Calu3 (cell line): ENCODE results near the gene STAT5B. TPM values are rescaled to one million over a fixed set of nuclear protein-coding genes. Genes with fewer than 3 reads are reported as not detected.

ENCODE experiments used
- BruUV-seq: library from RNA; stranded (reverse); fragments of 400-500 nt; replicated peaks from 2 replicates; lab custom pipeline; 2021; lab: Mats Ljungman, UMichigan
- CTCF ChIA-PET: fragments of 300-600 bp; sonication (Branson Sonifier 250); formaldehyde crosslinking; loops from one replicate; lab custom pipeline; 2022; ENCODE audit warnings: antibody characterized with exemption; lab: Charles Lee
- DNase-seq: peaks from one replicate; pipeline ENCODE4 v3.0.0; 2022
- H3K27ac Mint-ChIP-seq: one replicate; pipeline ENCODE4 v1.8.0; 2022; ENCODE audit warnings: mixed read lengths; ENCODE audit not compliant: unreplicated experiment
- H3K27me3 Mint-ChIP-seq: one replicate; pipeline ENCODE4 v1.8.0; 2022; ENCODE audit warnings: mixed read lengths; ENCODE audit not compliant: unreplicated experiment
- H3K36me3 Mint-ChIP-seq: one replicate; pipeline ENCODE4 v1.8.0; 2022; ENCODE audit warnings: mild to moderate bottlenecking, moderate library complexity, mixed read lengths; ENCODE audit not compliant: insufficient read depth, unreplicated experiment
- H3K4me1 Mint-ChIP-seq: one replicate; pipeline ENCODE4 v1.8.0; 2022; ENCODE audit warnings: mild to moderate bottlenecking, low read depth, mixed read lengths; ENCODE audit not compliant: unreplicated experiment
- H3K4me3 Mint-ChIP-seq: one replicate; pipeline ENCODE4 v1.8.0; 2022; ENCODE audit warnings: mild to moderate bottlenecking, low read depth, moderate library complexity, mixed read lengths; ENCODE audit not compliant: unreplicated experiment
- H3K9me3 Mint-ChIP-seq: one replicate; pipeline ENCODE4 v1.8.0; 2022; ENCODE audit warnings: low read depth, mixed read lengths; ENCODE audit not compliant: unreplicated experiment
- CTCF ChIP-seq: fragments of 200-600 bp; IDR thresholded peaks from one replicate; pipeline ENCODE4 v1.8.0; 2022; ENCODE audit warnings: antibody characterized with exemption; ENCODE audit not compliant: unreplicated experiment
- intact Hi-C: fragments of 100-400 bp; cut with micrococcal nuclease; formaldehyde crosslinking; loops from one replicate; pipeline ENCODE4 v1.10.0; 2022; ENCODE audit not compliant: unreplicated experiment
- total RNA-seq: library from RNA; stranded (reverse); gene quantifications from 2 replicates; pipeline ENCODE4 v1.2.3, GENCODE V29; 2022

Gene STAT5B
- total RNA-seq, 1 experiment from 2014 or later = 45.8 TPM

- Mint-ChIP-seq H3K27ac (no peak overlapping the region), H3K4me1 (no peaks in the 10 kb centered on the region), H3K36me3 (peaks cover 3% of the 10 kb centered on the region), H3K9me3 (no peaks in the 10 kb centered on the region), H3K4me3 (no peak overlapping the region), H3K27me3 (no peaks in the 10 kb centered on the region)
- BruUV-seq = no TSS peak
- TF ChIP-seq CTCF = no peak
- intact Hi-C loops = no loop called here
- DNase-seq = no peak
- CTCF ChIA-PET = interaction anchor here (0.5 to 1.4 kb wide), 2 partner anchors 13 to 69 kb away, joined by 3 read pairs; no protein-coding TSS in a partner anchor
Observed at GRCh38 chr17:42200706-42201457, 75.3 kb downstream of the STAT5B start.

GRCh38 chr17:42199416-42200011 is 76.7 kb downstream of the STAT5B start:
- no peak overlapping the region for H3K27ac Mint-ChIP-seq

GRCh38 chr17:42198897-42199296 is 77.3 kb downstream of the STAT5B start:
- H3K4me1 Mint-ChIP-seq = peaks cover 3% of the 10 kb centered on the region
- H3K27ac Mint-ChIP-seq = no peak overlapping the region
- CTCF ChIA-PET = no interaction called here
- no peaks in the 10 kb centered on the region for H3K27me3 Mint-ChIP-seq
- intact Hi-C loops = no loop called here
- no TSS peak for BruUV-seq
- DNase-seq = no peak
- H3K36me3 Mint-ChIP-seq = peaks cover 7% of the 10 kb centered on the region
- no peak overlapping the region for H3K4me3 Mint-ChIP-seq
- TF ChIP-seq CTCF = no peak
- no peaks in the 10 kb centered on the region for H3K9me3 Mint-ChIP-seq

More at GRCh38 chr17:42199416-42200011, 76.7 kb downstream of the STAT5B start:
- intact Hi-C loops = no loop called here
- Mint-ChIP-seq H3K9me3 (no peaks in the 10 kb centered on the region), H3K4me3 (no peak overlapping the region), H3K4me1 (no peaks in the 10 kb centered on the region), H3K27me3 (no peaks in the 10 kb centered on the region), H3K36me3 (peaks cover 1% of the 10 kb centered on the region)
- CTCF ChIA-PET = interaction anchor here (0.5 to 1.4 kb wide), 2 partner anchors 8 to 12 kb away, joined by 3 read pairs; no protein-coding TSS in a partner anchor
- no peak for DNase-seq
- BruUV-seq = no TSS peak
- no peak for TF ChIP-seq CTCF

DNA sequence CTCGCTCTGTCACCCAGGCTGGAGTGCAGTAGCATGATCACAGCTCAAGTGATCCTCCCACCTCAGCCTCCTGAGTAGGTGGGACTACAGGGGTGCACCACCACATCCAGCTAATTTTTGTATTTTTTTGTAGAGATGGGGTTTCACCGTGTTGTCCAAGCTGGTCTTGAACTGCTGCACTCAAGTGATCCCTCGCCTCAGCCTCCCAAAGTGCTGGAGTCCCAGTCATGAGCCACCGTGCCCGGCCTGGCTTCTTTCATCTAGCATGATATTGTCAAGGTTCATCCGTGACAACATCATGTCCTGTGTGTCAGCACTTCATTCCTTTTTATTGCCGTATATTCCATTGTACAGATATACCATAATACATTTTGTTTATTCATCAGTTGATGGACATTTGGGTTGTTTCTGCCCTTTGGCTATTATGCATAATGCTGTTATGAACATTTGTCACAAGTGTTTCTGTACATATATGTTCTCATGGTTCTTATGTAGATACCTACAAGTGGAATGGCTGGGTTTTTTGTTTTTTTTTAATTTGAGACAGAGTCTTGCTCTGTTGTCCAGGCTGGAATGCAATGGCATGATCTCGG is 78.5 kb downstream of the STAT5B start:
- intact Hi-C loops = no loop called here
- Mint-ChIP-seq H3K4me1 (peaks cover 13% of the 10 kb centered on the region), H3K9me3 (no peaks in the 10 kb centered on the region), H3K4me3 (no peak overlapping the region), H3K27ac (no peak overlapping the region), H3K36me3 (peaks cover 20% of the 10 kb centered on the region), H3K27me3 (no peaks in the 10 kb centered on the region)
- no peak for DNase-seq
- BruUV-seq = no TSS peak
- no peak for TF ChIP-seq CTCF
- CTCF ChIA-PET = no interaction called here
